ENCODE data around the gene HMCN2.

GRCh38 chr9:130364619-130365322, 99.2 kb downstream of the HMCN2 start:
- no peak for TF ChIP-seq ELK1 (IDR thresholded peaks at IDR 0.05; ENCODE audit: borderline replicate concordance, low read depth, low read length)
- no peak for TF ChIP-seq CTCF (conservative IDR thresholded peaks at IDR 0.05; ENCODE audit: low read depth, low read length)
- TF ChIP-seq POLR2A (IDR thresholded peaks at IDR 0.05; ENCODE audit: low read depth, low read length): no peak
- TF ChIP-seq RAD21 (IDR thresholded peaks at IDR 0.05; ENCODE audit: low read length): no peak
- TF ChIP-seq BHLHE40 (IDR thresholded peaks at IDR 0.05; ENCODE audit: low read depth, low read length): no peak
- TF ChIP-seq MXI1 (IDR thresholded peaks at IDR 0.05; ENCODE audit: borderline replicate concordance, low read depth, low read length): no peak
- no peak for TF ChIP-seq RFX5 (IDR thresholded peaks at IDR 0.05; ENCODE audit: low read depth, low read length)
- no peak for TF ChIP-seq RCOR1 (IDR thresholded peaks at IDR 0.05; ENCODE audit: insufficient replicate concordance, low read length)
- TF ChIP-seq FOS (IDR thresholded peaks at IDR 0.05; ENCODE audit: low read depth, low read length): no peak
- TF ChIP-seq MAZ (IDR thresholded peaks at IDR 0.05; ENCODE audit: borderline replicate concordance, low read depth, low read length): no peak
- TF ChIP-seq CEBPB (IDR thresholded peaks at IDR 0.05; ENCODE audit: low read depth, low read length): no peak
- TF ChIP-seq SMC3 (IDR thresholded peaks at IDR 0.05; ENCODE audit: low read depth, low read length): no peak
- no peak for TF ChIP-seq CHD1 (IDR thresholded peaks at IDR 0.05; ENCODE audit: low read depth, low read length)
- no peak for TF ChIP-seq NFE2L2 (IDR thresholded peaks at IDR 0.05; ENCODE audit: low read depth, low read length)
